Measurements from ENCODE around the gene ACBD6.

The ACBD6 gene

DNA sequence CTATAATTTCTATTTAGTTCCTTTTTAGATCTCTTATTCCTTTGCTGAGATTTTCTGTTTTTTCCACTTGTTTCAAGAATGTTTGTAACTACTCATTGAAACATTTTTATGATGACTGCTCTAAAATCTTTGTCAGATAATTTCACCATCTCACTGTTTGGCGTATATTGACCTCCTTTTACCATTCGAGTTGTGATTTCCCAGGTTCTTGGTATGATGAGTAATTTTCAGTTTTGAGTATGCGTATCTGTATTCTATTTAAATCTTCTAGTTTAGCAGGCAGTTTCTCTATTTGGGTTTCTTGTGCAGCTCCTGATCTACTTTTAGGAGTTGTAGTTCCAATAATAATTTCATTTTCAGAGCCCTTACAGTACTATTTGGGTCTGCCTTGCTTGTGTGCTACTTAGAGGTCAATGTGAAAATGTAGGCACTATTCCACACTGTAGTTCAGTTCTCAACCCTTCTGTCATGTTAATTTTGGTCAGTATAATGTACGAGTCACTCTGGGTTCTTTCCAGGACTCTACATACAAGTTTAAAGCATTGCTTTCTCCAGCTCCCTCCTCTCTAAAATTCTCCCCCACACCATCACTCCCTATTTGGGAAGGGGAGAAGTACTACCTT is 115.5 kb downstream of the ACBD6 start:
- peaks cover 25% of the 10 kb centered on the region for H3K9me3 ChIP-seq (ENCODE audit: control insufficient read depth, insufficient read depth, low read depth, low read length)
- no peak overlapping the region for H3K4me3 ChIP-seq (ENCODE audit: low read depth, low read length)
- no peaks in the 10 kb centered on the region for H3K27me3 ChIP-seq (ENCODE audit: control insufficient read depth, insufficient read depth, low read length)
- H3K9ac ChIP-seq (ENCODE audit: low read length), result no peak overlapping the region
- H3K4me1 ChIP-seq (ENCODE audit: control insufficient read depth, insufficient read depth, low read length), result peaks cover 5% of the 10 kb centered on the region; the same call in 1 of the 2 replicates
- no peaks in the 10 kb centered on the region for H3K36me3 ChIP-seq (ENCODE audit: control insufficient read depth, insufficient read depth, low read length)
- no peak overlapping the region for H3K27ac ChIP-seq (ENCODE audit: low read depth, low read length)

DNA sequence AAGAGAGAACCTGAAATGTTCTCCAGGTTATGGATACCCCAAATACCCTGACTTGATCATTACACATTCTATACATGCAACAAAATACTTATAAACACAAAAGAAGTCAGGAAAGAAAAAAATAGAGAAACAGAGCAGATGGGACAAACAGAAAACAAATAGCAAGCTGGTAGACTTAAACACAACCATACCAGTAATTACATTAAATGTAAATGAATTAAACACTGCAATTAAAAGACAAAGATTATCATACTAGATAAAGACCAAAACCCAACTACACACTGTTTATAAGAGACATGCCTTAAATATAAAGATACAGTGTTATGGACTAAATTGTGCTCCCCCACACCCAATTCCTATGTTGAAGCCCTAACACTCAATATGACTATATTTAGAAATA is 117.2 kb downstream of the ACBD6 start:
- H3K9ac ChIP-seq (ENCODE audit: low read length), result no peak overlapping the region
- H3K9me3 ChIP-seq (ENCODE audit: control insufficient read depth, insufficient read depth, low read depth, low read length), result peaks cover 36% of the 10 kb centered on the region
- H3K36me3 ChIP-seq (ENCODE audit: control insufficient read depth, insufficient read depth, low read length), result no peaks in the 10 kb centered on the region
- H3K27ac ChIP-seq (ENCODE audit: low read depth, low read length), result no peak overlapping the region
- H3K27me3 ChIP-seq (ENCODE audit: control insufficient read depth, insufficient read depth, low read length), result no peaks in the 10 kb centered on the region
- peaks cover 5% of the 10 kb centered on the region; the same call in 1 of the 2 replicates for H3K4me1 ChIP-seq (ENCODE audit: control insufficient read depth, insufficient read depth, low read length)
- H3K4me3 ChIP-seq (ENCODE audit: low read depth, low read length), result no peak overlapping the region

- Histone ChIP-seq H3K9ac (ENCODE audit: low read length) (no peak overlapping the region), H3K27ac (ENCODE audit: low read depth, low read length) (no peak overlapping the region), H3K9me3 (ENCODE audit: control insufficient read depth, insufficient read depth, low read depth, low read length) (peaks cover 41% of the 10 kb centered on the region), H3K4me1 (ENCODE audit: control insufficient read depth, insufficient read depth, low read length) (peaks cover 5% of the 10 kb centered on the region; the same call in 1 of the 2 replicates), H3K36me3 (ENCODE audit: control insufficient read depth, insufficient read depth, low read length) (no peaks in the 10 kb centered on the region), H3K4me3 (ENCODE audit: low read depth, low read length) (no peak overlapping the region), H3K27me3 (ENCODE audit: control insufficient read depth, insufficient read depth, low read length) (no peaks in the 10 kb centered on the region)
Measured at GRCh38 chr1:180384286-180385005, 117.9 kb downstream of the ACBD6 start.

DNA sequence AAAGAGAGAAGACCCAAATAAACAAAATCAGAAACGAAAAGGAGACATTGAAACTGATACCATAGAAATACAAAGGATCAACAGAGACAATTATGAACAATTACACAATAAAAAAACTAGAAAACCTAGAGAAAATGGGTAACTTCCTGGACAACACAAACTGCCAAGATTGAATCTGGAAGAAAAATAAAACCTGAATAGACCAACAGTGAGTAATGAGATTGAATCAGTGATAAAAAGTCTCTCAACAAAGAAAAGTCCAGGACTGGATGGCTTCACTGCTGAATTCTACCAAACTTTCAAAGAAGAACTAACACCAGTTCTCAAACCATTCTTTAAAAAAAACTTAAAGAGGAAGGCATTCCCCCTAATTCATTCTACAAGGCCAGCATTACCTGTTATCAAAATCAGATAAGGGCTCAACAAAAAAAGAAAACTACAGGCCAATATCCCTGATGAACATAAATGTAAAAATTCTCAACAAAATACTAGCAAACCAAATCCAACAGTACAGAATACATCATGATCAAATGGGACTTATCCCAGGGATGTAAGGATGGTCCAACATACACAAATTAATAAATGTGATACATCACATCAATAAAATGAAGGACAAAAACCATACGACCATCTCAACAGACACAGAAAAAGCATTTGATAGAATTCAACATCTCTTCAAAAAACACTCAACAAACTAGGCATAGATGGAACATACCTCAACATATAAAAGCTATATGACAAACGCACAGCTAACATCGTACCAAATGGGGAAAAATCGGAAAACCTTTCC is 119.9 kb downstream of the ACBD6 start:
- H3K4me3 ChIP-seq (ENCODE audit: low read depth, low read length), result no peak overlapping the region
- no peak overlapping the region for H3K27ac ChIP-seq (ENCODE audit: low read depth, low read length)
- H3K9me3 ChIP-seq (ENCODE audit: control insufficient read depth, insufficient read depth, low read depth, low read length), result peaks cover 41% of the 10 kb centered on the region

GRCh38 chr1:180381184-180381580 is 121.2 kb downstream of the ACBD6 start:
- H3K4me3 ChIP-seq (ENCODE audit: low read depth, low read length), result no peak overlapping the region
- H3K27me3 ChIP-seq (ENCODE audit: control insufficient read depth, insufficient read depth, low read length), result no peaks in the 10 kb centered on the region
- no peak overlapping the region for H3K27ac ChIP-seq (ENCODE audit: low read depth, low read length)
- no peaks in the 10 kb centered on the region for H3K36me3 ChIP-seq (ENCODE audit: control insufficient read depth, insufficient read depth, low read length)
- H3K9me3 ChIP-seq (ENCODE audit: control insufficient read depth, insufficient read depth, low read depth, low read length), result peaks cover 41% of the 10 kb centered on the region
- H3K4me1 ChIP-seq (ENCODE audit: control insufficient read depth, insufficient read depth, low read length), result no peaks in the 10 kb centered on the region
- no peak overlapping the region for H3K9ac ChIP-seq (ENCODE audit: low read length)

More for the DNA sequence above, 119.9 kb downstream of the ACBD6 start:
- Histone ChIP-seq H3K4me1 (ENCODE audit: control insufficient read depth, insufficient read depth, low read length) (peaks cover 5% of the 10 kb centered on the region; the same call in 1 of the 2 replicates), H3K27me3 (ENCODE audit: control insufficient read depth, insufficient read depth, low read length) (no peaks in the 10 kb centered on the region), H3K9ac (ENCODE audit: low read length) (no peak overlapping the region), H3K36me3 (ENCODE audit: control insufficient read depth, insufficient read depth, low read length) (no peaks in the 10 kb centered on the region)

DNA sequence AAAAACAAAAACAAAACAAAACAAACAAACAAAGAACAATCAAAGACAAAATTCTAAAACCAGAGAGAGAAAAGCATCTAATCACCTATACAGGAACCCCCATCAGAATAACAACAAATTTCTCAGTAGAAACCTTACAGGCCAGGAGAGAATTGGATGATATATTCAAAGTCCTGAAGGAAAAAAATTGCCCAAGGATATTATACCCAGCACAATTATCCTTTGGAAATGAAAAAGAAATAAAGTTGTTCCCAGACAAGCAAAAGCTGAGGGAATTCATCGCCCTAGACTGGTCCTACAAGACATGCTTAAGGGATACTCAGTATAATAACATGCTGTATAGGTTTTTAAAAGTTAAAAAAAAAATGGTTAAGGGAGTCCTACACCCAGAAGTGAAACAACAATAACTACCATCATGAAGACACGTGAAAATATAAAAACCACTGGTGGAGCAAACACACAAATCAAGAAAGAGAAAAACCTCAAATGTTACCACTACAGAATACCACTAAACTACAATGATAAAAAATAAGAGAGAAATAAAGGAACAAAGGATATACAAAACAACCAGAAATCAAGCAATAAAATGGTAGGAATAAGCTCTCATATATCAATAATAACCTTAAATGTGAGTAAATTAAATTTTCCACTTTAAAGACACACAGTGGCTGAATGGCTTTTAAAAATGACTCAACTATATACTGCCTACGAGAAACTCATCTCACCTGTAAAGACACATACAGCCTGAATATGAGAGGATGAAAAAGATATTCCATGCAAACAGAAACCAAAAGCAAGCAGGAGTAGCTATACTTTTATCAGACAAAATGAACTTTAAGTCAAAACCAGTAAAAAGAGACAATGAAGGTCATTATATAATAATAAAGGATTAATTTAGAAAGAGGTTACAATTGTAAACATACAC is 121.9 kb downstream of the ACBD6 start:
- no peak overlapping the region for H3K27ac ChIP-seq (ENCODE audit: low read depth, low read length)
- H3K9ac ChIP-seq (ENCODE audit: low read length), result no peak overlapping the region
- no peaks in the 10 kb centered on the region for H3K27me3 ChIP-seq (ENCODE audit: control insufficient read depth, insufficient read depth, low read length)
- H3K9me3 ChIP-seq (ENCODE audit: control insufficient read depth, insufficient read depth, low read depth, low read length), result peaks cover 35% of the 10 kb centered on the region
- no peak overlapping the region for H3K4me3 ChIP-seq (ENCODE audit: low read depth, low read length)
- H3K36me3 ChIP-seq (ENCODE audit: control insufficient read depth, insufficient read depth, low read length), result no peaks in the 10 kb centered on the region
- no peaks in the 10 kb centered on the region for H3K4me1 ChIP-seq (ENCODE audit: control insufficient read depth, insufficient read depth, low read length)

DNA sequence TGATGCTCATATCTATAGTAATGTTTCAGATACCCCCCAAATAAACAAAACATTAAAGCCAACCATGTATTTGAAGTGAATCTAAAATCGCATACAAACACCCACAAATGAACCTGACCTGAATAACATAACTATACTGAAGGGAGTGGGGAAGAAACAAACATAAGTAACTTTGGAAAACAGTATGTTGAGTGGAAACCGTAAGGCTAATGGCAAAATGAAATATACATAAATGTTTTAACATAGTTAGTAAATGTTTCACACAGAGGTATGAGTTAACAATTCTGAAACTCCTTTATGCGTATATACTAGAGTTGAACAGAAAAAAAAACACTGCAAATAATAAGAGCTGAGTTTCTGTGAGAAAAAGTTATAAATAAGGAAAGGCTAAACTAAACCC is 125.6 kb downstream of the ACBD6 start:
- H3K36me3 ChIP-seq (ENCODE audit: control insufficient read depth, insufficient read depth, low read length), result no peaks in the 10 kb centered on the region

GRCh38 chr1:180376253-180376652 is 126.1 kb downstream of the ACBD6 start:
- peaks cover 13% of the 10 kb centered on the region for H3K9me3 ChIP-seq (ENCODE audit: control insufficient read depth, insufficient read depth, low read depth, low read length)
- H3K36me3 ChIP-seq (ENCODE audit: control insufficient read depth, insufficient read depth, low read length), result no peaks in the 10 kb centered on the region
- H3K9ac ChIP-seq (ENCODE audit: low read length), result no peak overlapping the region
- H3K4me1 ChIP-seq (ENCODE audit: control insufficient read depth, insufficient read depth, low read length), result peaks cover 7% of the 10 kb centered on the region
- no peak overlapping the region for H3K4me3 ChIP-seq (ENCODE audit: low read depth, low read length)
- H3K27ac ChIP-seq (ENCODE audit: low read depth, low read length), result no peak overlapping the region
- no peaks in the 10 kb centered on the region for H3K27me3 ChIP-seq (ENCODE audit: control insufficient read depth, insufficient read depth, low read length)

More for the DNA sequence above, 125.6 kb downstream of the ACBD6 start:
- H3K27me3 ChIP-seq (ENCODE audit: control insufficient read depth, insufficient read depth, low read length), result no peaks in the 10 kb centered on the region
- no peak overlapping the region for H3K27ac ChIP-seq (ENCODE audit: low read depth, low read length)
- H3K9me3 ChIP-seq (ENCODE audit: control insufficient read depth, insufficient read depth, low read depth, low read length), result peaks cover 15% of the 10 kb centered on the region
- peaks cover 7% of the 10 kb centered on the region for H3K4me1 ChIP-seq (ENCODE audit: control insufficient read depth, insufficient read depth, low read length)
- H3K9ac ChIP-seq (ENCODE audit: low read length), result no peak overlapping the region
- H3K4me3 ChIP-seq (ENCODE audit: low read depth, low read length), result no peak overlapping the region

- no peaks in the 10 kb centered on the region for H3K36me3 ChIP-seq (ENCODE audit: control insufficient read depth, insufficient read depth, low read length)
- no peak overlapping the region for H3K4me3 ChIP-seq (ENCODE audit: low read depth, low read length)
- no peaks in the 10 kb centered on the region for H3K27me3 ChIP-seq (ENCODE audit: control insufficient read depth, insufficient read depth, low read length)
- H3K4me1 ChIP-seq (ENCODE audit: control insufficient read depth, insufficient read depth, low read length), result peaks cover 7% of the 10 kb centered on the region
- H3K9ac ChIP-seq (ENCODE audit: low read length), result no peak overlapping the region
- H3K9me3 ChIP-seq (ENCODE audit: control insufficient read depth, insufficient read depth, low read depth, low read length), result no peaks in the 10 kb centered on the region
- no peak overlapping the region for H3K27ac ChIP-seq (ENCODE audit: low read depth, low read length)
Measured at GRCh38 chr1:180372728-180373127, 129.6 kb downstream of the ACBD6 start.

DNA sequence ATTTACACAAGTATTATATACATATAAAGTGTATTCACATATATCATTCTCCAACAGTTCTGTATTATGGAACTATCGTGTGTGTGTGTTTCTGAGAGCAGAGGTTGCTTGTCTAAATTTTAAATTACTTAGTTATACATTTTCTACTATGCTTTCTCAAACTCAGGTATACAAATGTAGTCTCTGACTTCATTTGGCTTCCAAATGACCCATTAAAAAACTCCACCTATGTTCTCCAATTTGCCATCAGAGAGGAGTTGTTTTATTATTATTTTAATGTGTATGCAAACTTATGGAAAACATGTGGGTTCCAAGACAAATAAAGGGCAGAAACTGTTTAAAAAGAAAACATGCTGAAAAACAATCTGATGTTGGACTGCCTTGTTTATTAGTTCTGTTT is 131.8 kb downstream of the ACBD6 start:
- Histone ChIP-seq H3K4me1 (ENCODE audit: control insufficient read depth, insufficient read depth, low read length) (peaks cover 7% of the 10 kb centered on the region), H3K27ac (ENCODE audit: low read depth, low read length) (no peak overlapping the region), H3K9me3 (ENCODE audit: control insufficient read depth, insufficient read depth, low read depth, low read length) (no peaks in the 10 kb centered on the region), H3K9ac (ENCODE audit: low read length) (no peak overlapping the region), H3K4me3 (ENCODE audit: low read depth, low read length) (no peak overlapping the region), H3K27me3 (ENCODE audit: control insufficient read depth, insufficient read depth, low read length) (no peaks in the 10 kb centered on the region), H3K36me3 (ENCODE audit: control insufficient read depth, insufficient read depth, low read length) (no peaks in the 10 kb centered on the region)

Measured in HUES6 (cell line).